Tibial nerve (tissue), 4 donors: ENCODE results near the gene EZH2.

ENCODE experiments used
- EP300 ChIP-seq, 2 donors: sonication (generic); formaldehyde crosslinking; IDR thresholded peaks; one replicate each; pipeline ENCODE4 v1.6.1; 2017; ENCODE audit warnings: antibody characterized with exemption in 2 of 2, mild to moderate bottlenecking in 1 of 2
- POLR2A ChIP-seq, 2 donors: fragments of 450-650 bp; IDR thresholded peaks; one replicate each; pipeline ENCODE4 v1.6.1; 2017; ENCODE audit warnings: antibody characterized with exemption in 2 of 2, mild to moderate bottlenecking in 2 of 2, moderate library complexity in 2 of 2
- TF ChIP-seq, protein P1 (sequence below), 5 experiments: fragments of 200-600 bp in 3 of 5; fragments of 450-650 bp in 2 of 5; sonication (generic) in 3 of 5; IDR thresholded peaks; one replicate each; pipeline ENCODE4 v1.5.1; 2016 to 2019; ENCODE audit warnings: antibody characterized with exemption in 5 of 5, mild to moderate bottlenecking in 3 of 5, moderate library complexity in 2 of 5

DNA sequence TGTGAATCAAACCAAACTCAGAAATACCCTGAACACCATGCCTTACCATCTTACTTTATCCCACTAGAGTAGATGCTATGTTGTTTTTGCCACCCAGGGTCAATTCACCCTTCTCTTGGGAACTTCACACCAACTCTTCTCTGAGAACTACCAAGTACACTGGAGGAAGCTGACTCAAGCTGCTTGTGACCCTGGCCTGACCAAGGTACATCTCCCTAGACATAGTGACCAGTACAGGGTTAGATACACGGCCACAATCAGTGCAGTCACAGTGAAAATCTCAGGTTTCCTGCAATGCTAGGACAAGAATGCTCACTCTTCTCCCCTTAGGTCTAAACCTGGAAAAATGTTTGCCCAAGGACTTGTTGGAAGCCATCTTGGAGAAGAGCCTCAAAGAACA, 31.8 kb downstream of the EZH2 start:
- TF ChIP-seq, protein P1, sequence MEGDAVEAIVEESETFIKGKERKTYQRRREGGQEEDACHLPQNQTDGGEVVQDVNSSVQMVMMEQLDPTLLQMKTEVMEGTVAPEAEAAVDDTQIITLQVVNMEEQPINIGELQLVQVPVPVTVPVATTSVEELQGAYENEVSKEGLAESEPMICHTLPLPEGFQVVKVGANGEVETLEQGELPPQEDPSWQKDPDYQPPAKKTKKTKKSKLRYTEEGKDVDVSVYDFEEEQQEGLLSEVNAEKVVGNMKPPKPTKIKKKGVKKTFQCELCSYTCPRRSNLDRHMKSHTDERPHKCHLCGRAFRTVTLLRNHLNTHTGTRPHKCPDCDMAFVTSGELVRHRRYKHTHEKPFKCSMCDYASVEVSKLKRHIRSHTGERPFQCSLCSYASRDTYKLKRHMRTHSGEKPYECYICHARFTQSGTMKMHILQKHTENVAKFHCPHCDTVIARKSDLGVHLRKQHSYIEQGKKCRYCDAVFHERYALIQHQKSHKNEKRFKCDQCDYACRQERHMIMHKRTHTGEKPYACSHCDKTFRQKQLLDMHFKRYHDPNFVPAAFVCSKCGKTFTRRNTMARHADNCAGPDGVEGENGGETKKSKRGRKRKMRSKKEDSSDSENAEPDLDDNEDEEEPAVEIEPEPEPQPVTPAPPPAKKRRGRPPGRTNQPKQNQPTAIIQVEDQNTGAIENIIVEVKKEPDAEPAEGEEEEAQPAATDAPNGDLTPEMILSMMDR (IDR thresholded peaks at IDR 0.05), result no peak
- TF ChIP-seq EP300 (IDR thresholded peaks at IDR 0.05) (no peak), POLR2A (IDR thresholded peaks at IDR 0.05) (no peak)
